Panc1 (cell line): ENCODE data around the gene IGLL5. TPM values are rescaled to one million over a fixed set of nuclear protein-coding genes. Genes with fewer than 3 reads are reported as not detected.

Source experiments
- ATAC-seq: fragments of 200-7000 bp; cut with Tn5 transposase; 2 replicates; pipeline ENCODE4 v1.9.1; 2020; ENCODE audit warnings: mild to moderate bottlenecking, moderate library complexity
- BruUV-seq: library from RNA; stranded (reverse); fragments of 400-500 nt; replicated peaks from 2 replicates; lab custom pipeline; 2021; lab: Mats Ljungman, UMichigan
- CTCF ChIA-PET: fragments of 300-600 bp; sonication (Branson Sonifier 250); formaldehyde crosslinking; loops from one replicate; lab custom pipeline; 2022; ENCODE audit warnings: antibody characterized with exemption; lab: Charles Lee
- POLR2A ChIA-PET: fragments of 300-600 bp; sonication (Branson Sonifier 250); formaldehyde crosslinking; loops from one replicate; lab custom pipeline; 2022; ENCODE audit warnings: antibody characterized with exemption; lab: Charles Lee
- DNase-seq: peaks from one replicate; pipeline ENCODE4 v3.0.0-alpha.2; 2010; ENCODE audit warnings: low read depth, low spot score
- H3K27ac ChIP-seq: 2 replicates; pipeline ENCODE4 v1.5.1; 2011; ENCODE audit warnings: mild to moderate bottlenecking, low read length, inconsistent platforms
- H3K27me3 ChIP-seq: fragments of 200-500 bp; sonication (Bioruptor generic); 2 replicates; pipeline ENCODE4 v1.6.0; 2014; ENCODE audit warnings: low read length, inconsistent platforms; ENCODE audit not compliant: control insufficient read depth, insufficient read depth
- H3K36me3 ChIP-seq: fragments of 200-500 bp; sonication (Bioruptor generic); 2 replicates; pipeline ENCODE4 v1.5.1; 2014; ENCODE audit warnings: inconsistent platforms, mild to moderate bottlenecking, low read length, moderate library complexity; ENCODE audit not compliant: control insufficient read depth, insufficient read depth
- H3K4me1 ChIP-seq: 2 replicates; pipeline ENCODE4 v1.5.1; 2011; ENCODE audit warnings: inconsistent platforms, mild to moderate bottlenecking, low read length, moderate library complexity; ENCODE audit not compliant: control insufficient read depth, insufficient read depth
- H3K4me3 ChIP-seq, 2 experiments: 2 replicates each; pipeline ENCODE4 v1.5.1; 2011 to 2012; ENCODE audit warnings: low read depth in 2 of 2, low read length in 2 of 2, mild to moderate bottlenecking in 2 of 2, inconsistent platforms in 1 of 2, moderate library complexity in 1 of 2
- H3K9me3 ChIP-seq: fragments of 200-500 bp; sonication (Bioruptor generic); 2 replicates; pipeline ENCODE4 v1.5.1; 2014; ENCODE audit warnings: low read depth, mild to moderate bottlenecking, inconsistent platforms, low read length, moderate library complexity; ENCODE audit not compliant: control insufficient read depth, insufficient read depth
- CTCF ChIP-seq: fragments of 450-650 bp; IDR thresholded peaks from 2 replicates; pipeline ENCODE4 v1.5.1; 2017; ENCODE audit warnings: mild to moderate bottlenecking
- POLR2AphosphoS5 ChIP-seq: IDR thresholded peaks from 2 replicates; pipeline ENCODE4 v1.6.1; 2012; ENCODE audit warnings: mild to moderate bottlenecking, low read depth, low read length, moderate library complexity
- SIN3A ChIP-seq: IDR thresholded peaks from 2 replicates; pipeline ENCODE4 v1.6.1; 2012; ENCODE audit warnings: low read depth, mild to moderate bottlenecking, low read length, moderate library complexity, borderline replicate concordance; ENCODE audit not compliant: insufficient read depth
- TCF7L2 ChIP-seq: IDR thresholded peaks from 2 replicates; pipeline ENCODE4 v1.6.1; 2011; ENCODE audit warnings: mild to moderate bottlenecking, low read depth, low read length, inconsistent platforms
- in situ Hi-C: cut with HindIII; loops from 2 replicates; pipeline ENCODE4 v1.10.0; 2016; ENCODE audit warnings: low sequenced_read_pairs, low pct_unique_long_range_greater_than_20kb
- intact Hi-C: fragments of 100-400 bp; cut with micrococcal nuclease; formaldehyde crosslinking; loops from one replicate; pipeline ENCODE4 v1.10.0; 2022; ENCODE audit not compliant: unreplicated experiment
- total RNA-seq: library from RNA; stranded (reverse); gene quantifications from one replicate; pipeline ENCODE4 v1.2.1, GENCODE V29; 2021; ENCODE audit not compliant: unreplicated experiment
- TF ChIP-seq, protein P1 (sequence below), 2 experiments: IDR thresholded peaks; 2 replicates each; pipeline ENCODE4 v1.6.1; 2011 to 2012; ENCODE audit warnings: low read depth in 2 of 2, control low read depth in 1 of 2, low read length in 1 of 2, mild to moderate bottlenecking in 1 of 2, moderate library complexity in 1 of 2; ENCODE audit not compliant: insufficient read depth in 1 of 2

The IGLL5 gene
- total RNA-seq, 1 experiment from 2014 or later = not detected

GRCh38 chr22:22881116-22882000, 6.3 kb upstream of the IGLL5 start:
- Histone ChIP-seq H3K9me3 (no peaks in the 10 kb centered on the region), H3K36me3 (no peaks in the 10 kb centered on the region), H3K4me3 (no peak overlapping the region), H3K27ac (no peak overlapping the region), H3K4me1 (no peaks in the 10 kb centered on the region), H3K27me3 (no peaks in the 10 kb centered on the region)
- no TSS peak for BruUV-seq
- intact Hi-C loops (no loop called here), in situ Hi-C loops (no loop called here)
- ATAC-seq = no peak
- POLR2A ChIA-PET = no interaction called here
- TF ChIP-seq POLR2AphosphoS5 (no peak), SIN3A (no peak), TCF7L2 (no peak), CTCF (no peak)
- TF ChIP-seq, protein P1, sequence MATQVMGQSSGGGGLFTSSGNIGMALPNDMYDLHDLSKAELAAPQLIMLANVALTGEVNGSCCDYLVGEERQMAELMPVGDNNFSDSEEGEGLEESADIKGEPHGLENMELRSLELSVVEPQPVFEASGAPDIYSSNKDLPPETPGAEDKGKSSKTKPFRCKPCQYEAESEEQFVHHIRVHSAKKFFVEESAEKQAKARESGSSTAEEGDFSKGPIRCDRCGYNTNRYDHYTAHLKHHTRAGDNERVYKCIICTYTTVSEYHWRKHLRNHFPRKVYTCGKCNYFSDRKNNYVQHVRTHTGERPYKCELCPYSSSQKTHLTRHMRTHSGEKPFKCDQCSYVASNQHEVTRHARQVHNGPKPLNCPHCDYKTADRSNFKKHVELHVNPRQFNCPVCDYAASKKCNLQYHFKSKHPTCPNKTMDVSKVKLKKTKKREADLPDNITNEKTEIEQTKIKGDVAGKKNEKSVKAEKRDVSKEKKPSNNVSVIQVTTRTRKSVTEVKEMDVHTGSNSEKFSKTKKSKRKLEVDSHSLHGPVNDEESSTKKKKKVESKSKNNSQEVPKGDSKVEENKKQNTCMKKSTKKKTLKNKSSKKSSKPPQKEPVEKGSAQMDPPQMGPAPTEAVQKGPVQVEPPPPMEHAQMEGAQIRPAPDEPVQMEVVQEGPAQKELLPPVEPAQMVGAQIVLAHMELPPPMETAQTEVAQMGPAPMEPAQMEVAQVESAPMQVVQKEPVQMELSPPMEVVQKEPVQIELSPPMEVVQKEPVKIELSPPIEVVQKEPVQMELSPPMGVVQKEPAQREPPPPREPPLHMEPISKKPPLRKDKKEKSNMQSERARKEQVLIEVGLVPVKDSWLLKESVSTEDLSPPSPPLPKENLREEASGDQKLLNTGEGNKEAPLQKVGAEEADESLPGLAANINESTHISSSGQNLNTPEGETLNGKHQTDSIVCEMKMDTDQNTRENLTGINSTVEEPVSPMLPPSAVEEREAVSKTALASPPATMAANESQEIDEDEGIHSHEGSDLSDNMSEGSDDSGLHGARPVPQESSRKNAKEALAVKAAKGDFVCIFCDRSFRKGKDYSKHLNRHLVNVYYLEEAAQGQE (IDR thresholded peaks at IDR 0.05; ENCODE audit: insufficient read depth in 1 of 2, low read depth in 2 of 2, low read length in 1 of 2) = no peak
- DNase-seq = no peak
- CTCF ChIA-PET = interaction anchor here (0.7 to 1.4 kb wide), 2 partner anchors 73 to 128 kb away, joined by 3 to 5 read pairs; no protein-coding TSS in a partner anchor

GRCh38 chr22:22882033-22882717, 5.4 kb upstream of the IGLL5 start:
- in situ Hi-C loops (no loop called here), intact Hi-C loops (no loop called here)
- ATAC-seq = no peak
- POLR2A ChIA-PET = no interaction called here
- no peaks in the 10 kb centered on the region for H3K4me1 ChIP-seq
- CTCF ChIA-PET = interaction anchor here (2.2 kb wide), 1 partner anchor 129 kb away, joined by 7 read pairs; no protein-coding TSS in a partner anchor
- no peak overlapping the region for H3K27ac ChIP-seq
- H3K36me3 ChIP-seq = no peaks in the 10 kb centered on the region
- DNase-seq = no peak
- no TSS peak for BruUV-seq
- no peaks in the 10 kb centered on the region for H3K27me3 ChIP-seq
- H3K9me3 ChIP-seq = no peaks in the 10 kb centered on the region
- no peak overlapping the region for H3K4me3 ChIP-seq
- TF ChIP-seq SIN3A (no peak), POLR2AphosphoS5 (no peak), TCF7L2 (no peak), CTCF (no peak)
- TF ChIP-seq, protein P1 (IDR thresholded peaks at IDR 0.05; ENCODE audit: insufficient read depth in 1 of 2, low read depth in 2 of 2, low read length in 1 of 2) = no peak
